Stimulated activated CD4-positive, alpha-beta T cell treated with anti-CD3 and anti-CD28 coated beads, TNF-alpha, amount 100 ng/mL, for 4 hours (primary cell): Measurements from ENCODE around the gene LAMC2.
"Not testable (repeated sequence)": the region's sequence is repeated elsewhere in the genome, so short reads cannot be mapped to it uniquely, and the experiment has no call there.

Experiments used
- DNase-seq, 3 experiments: peaks; one replicate each; pipeline ENCODE4 v3.0.0-alpha.2; 2020; ENCODE audit warnings: low read depth in 3 of 3

The LAMC2 gene

GRCh38 chr1:183185941-183186490, at the start of gene LAMC2:
TSS of gene LAMC2 (plus strand) at chr1:183186264. CDS start at chr1:183186353, 89 bp downstream.
- no peak for DNase-seq

DNA sequence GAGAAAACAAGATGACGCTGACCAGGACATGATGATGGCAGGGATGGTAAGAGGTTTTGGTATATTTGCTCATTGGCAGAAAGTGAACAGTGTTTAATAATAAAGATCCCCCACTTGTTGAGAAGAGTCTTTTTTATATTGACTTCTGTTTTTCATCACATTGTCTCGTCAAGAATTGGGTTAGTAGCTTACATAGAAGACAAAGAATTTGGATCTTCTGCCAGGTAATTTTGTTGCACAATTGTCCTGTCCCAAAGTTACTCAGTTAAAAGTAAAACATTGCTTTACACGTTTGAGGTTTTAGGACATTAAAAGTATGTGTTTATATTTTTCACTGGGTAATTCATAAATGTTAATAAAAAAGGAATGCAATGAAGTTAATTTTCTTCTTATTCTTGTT, 48.3 kb upstream of the LAMC2 start:
- DNase-seq: no peak

GRCh38 chr1:183138301-183138700, 47.8 kb upstream of the LAMC2 start:
- DNase-seq: no peak

- no peak for DNase-seq
These were observed 46.7 kb upstream of the LAMC2 start for GRCh38 chr1:183139281-183139942.

GRCh38 chr1:183140633-183141032, 45.4 kb upstream of the LAMC2 start:
- DNase-seq: no peak

GRCh38 chr1:183142171-183142570, 43.9 kb upstream of the LAMC2 start:
- no peak for DNase-seq

- no peak for DNase-seq
These were observed 42.3 kb upstream of the LAMC2 start for GRCh38 chr1:183143576-183144315.

DNA sequence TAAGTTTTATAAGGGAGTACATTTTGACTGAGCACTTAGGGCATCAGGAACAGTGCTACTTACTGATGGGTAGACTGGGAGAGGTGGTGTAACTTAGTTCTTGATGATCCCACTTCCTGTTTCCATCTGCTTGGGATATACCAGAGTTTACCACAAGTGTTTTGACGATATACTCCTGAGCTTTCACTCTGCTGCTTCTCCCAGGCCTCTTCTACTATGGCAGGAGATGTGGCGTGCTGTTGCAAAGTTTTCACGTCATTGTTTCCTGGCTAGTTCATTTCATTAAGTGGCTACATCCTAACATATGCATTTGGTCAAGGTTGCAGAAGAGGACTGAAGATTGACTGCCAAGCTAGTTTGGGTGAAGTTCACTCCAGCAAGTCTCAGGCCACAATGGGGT, 41.3 kb upstream of the LAMC2 start:
- DNase-seq: no peak

DNA sequence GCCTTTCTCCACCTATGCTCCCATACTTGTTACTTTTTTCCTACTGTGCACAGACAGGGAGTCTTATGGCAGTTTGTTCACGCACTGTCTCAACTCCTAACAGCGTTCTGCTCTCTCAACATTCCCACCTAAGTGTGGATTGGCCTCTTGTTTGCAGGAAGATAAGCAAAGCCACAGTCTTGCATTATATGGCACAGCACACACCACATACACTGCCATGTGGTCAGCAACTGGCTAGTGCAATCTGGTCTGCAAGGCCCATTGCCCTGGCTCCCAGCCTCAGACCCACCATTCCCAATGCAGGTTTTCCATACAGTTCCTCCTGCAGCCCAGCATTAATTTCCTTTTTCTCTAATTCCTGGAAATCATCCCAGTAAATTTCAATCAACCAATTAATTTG, 38.3 kb upstream of the LAMC2 start:
- no peak for DNase-seq

GRCh38 chr1:183148599-183148998, 37.5 kb upstream of the LAMC2 start:
- no peak for DNase-seq

DNA sequence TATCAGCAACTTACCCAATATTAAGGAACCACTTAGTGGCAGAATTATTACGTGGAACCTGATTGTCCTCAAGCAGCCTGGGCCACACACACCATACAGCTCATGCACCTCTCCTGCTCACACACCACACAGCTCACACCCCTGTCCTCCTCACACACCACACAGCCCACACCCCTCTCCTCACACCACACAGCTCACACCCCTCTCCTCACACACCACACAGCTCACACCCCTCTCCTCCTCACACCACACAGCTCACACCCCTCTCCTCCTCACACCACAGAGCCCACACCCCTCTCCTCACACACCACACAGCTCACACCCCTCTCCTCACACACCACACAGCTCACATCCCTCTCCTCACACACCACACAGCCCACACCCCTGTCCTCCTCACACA, 36.8 kb upstream of the LAMC2 start:
- no peak for DNase-seq

DNA sequence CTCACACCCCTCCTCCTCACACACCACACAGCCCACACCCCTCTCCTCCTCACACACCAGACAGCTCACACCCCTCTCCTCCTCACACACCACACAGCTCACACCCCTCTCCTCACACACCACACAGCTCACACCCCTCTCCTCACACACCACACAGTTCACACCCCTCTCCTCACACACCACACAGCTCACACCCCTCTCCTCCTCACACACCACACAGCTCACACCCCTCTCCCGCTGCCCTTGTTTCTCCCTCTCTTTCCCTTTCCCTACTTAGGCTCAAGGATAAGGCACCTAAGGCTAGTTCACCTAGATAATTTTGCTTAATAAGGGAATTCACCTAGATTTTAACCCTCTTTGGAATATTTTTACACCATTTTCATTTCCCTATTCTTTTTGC, 36.0 kb upstream of the LAMC2 start:
- not testable (repeated sequence) for DNase-seq

GRCh38 chr1:183150445-183150844, 35.6 kb upstream of the LAMC2 start:
- no peak for DNase-seq

- no peak for DNase-seq
These were observed 33.9 kb upstream of the LAMC2 start for GRCh38 chr1:183152180-183152579.

DNA sequence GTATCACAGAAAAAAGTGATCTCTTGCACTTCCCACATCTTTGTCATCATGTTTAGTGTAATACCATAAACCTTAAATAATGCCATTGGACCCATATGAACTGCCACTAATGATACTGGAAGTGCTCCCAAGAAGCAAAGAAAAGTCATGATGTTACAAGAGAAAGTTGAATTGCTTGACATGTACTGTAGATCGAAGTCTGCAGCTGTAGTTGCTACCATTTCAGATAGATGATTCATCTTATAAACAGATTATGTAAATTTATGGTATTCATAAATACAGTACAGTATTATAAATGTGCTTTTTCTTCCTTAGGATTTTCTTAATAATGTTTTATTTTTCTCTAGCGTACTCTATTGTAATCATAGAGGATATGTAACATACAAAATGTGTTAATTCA, 30.1 kb upstream of the LAMC2 start:
- no peak for DNase-seq

DNA sequence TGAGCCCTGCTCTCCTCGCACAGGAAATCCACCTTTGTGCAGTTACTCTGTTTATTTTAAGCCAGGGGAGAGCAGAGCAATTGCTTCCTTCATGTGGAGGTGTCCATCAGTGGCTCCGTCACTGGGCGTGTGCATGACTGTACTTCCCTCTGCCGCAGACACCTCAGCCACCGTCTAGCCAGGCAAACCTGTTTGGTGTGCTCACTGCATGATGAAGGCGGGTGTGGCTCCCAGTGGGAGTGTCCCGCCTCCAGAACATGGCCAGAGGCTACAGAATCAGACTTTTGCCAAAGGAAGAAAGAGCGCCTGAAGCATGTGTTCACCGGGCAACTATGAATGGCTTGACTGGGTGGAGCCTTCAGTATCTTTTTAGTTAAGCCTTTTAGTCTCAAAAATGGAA, 26.1 kb upstream of the LAMC2 start:
- no peak for DNase-seq

DNA sequence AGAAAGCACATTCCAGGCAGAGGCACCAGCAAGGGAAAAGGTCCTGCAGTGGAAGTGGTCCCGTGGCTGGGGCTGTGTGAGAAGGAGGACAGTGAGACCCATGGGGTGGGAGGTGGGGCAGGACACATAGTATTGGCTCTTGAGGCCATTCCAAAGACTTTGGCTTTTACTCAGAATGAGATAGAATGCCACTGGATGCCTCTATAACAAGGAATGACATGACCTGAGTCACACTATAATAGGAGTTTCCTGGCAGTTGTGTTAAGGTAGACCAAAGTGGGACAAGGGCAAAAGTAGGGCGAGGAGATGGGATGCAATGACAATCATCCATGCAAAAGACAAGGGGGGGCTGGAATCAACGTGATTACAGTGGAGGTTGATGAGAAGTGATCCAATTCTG, 24.7 kb upstream of the LAMC2 start:
- DNase-seq: no peak

DNA sequence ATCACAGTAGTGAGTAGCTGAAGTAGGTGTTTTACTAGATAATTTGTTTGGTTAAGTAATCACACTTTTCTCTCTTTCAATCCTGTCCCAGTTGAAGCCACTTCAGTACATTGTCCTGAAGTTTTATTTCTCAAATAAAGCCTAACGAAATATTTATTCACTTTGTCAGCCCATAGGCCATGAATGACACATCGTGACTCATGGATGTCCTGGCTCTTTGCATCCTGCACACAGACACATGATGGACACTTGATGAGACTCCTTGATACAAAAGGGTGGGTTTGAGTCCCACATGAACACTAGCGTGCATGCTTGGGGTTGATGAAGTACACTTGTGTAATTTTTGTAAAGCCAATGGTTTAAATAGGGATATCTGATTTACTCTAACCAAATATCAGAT, 22.7 kb upstream of the LAMC2 start:
- no peak for DNase-seq

GRCh38 chr1:183164340-183164739, 21.7 kb upstream of the LAMC2 start:
- no peak for DNase-seq

DNA sequence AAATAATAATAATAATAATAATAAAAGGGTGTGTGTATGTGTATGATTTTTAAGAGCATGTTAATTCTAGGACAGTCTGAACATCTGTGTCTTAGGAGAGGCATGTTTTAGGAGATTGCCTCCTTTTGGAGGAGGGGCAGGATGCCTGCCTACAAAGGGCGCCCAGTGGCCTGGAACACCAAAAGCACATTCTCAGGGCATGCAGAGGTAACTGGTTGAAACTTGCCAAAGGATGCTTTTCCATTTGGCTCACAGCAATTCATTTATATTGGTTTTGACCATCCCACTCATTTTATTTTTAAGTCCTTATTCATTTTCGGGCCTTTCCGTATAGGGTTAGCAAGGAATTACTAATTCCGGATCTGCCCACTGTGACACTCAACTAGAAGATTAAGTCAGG, 21.1 kb upstream of the LAMC2 start:
- DNase-seq: no peak

DNA sequence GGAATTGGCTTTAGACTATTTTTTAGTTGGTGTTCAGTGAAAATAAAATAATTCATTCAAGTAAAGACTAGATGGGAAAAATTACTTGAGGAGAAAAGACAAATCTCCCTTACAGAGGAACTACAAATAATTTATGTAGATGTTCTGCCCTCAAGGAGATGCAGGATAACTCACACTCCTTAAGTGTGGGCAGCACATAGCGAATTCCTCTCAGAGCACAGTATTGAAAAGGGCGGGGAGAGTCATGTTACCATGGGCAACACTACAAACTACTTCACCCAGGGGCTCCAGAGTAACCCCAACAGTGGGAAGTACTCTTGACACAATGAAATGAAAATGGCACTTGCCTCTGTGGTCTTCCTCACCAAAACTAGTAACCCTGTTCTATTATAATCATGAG, 20.6 kb upstream of the LAMC2 start:
- DNase-seq: no peak

DNA sequence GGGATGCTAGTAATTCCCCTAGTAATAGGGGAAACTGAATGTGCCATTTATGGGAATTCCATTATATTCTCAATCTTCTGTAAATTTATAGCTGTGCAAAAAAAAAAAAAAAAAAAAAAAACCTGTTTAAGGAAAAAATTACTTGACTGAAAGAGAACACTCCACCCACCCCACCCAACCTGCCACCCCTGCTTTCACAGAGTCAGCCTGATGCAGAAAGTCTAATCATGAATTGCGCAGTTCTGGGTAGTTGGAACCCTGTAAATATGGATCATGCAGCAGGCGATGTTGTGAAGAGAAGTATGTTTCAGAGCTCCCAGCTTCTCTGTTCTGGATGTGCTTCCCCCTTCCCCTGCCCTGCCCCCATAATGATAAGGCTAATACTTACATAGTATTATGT, 19.6 kb upstream of the LAMC2 start:
- DNase-seq: no peak

GRCh38 chr1:183167676-183168075, 18.4 kb upstream of the LAMC2 start:
- no peak for DNase-seq
